Measurements from ENCODE around the gene ALS2. TPM values are rescaled to one million over a fixed set of nuclear protein-coding genes. Genes with fewer than 3 reads are reported as not detected.

The ALS2 gene
- 9.9 to 14.2 TPM (median 10.8 TPM) in 5 replicates for total RNA-seq (2022; extraction: Qiagen RNA extraction)

GRCh38 chr2:201780674-201781493 is at the start of gene ALS2:
ALS2 (minus strand) TSS chr2:201780933; CDS start chr2:201768885, 12,048 bp downstream.

GRCh38 chr2:201806442-201807170 is 25.9 kb upstream of the ALS2 start, which contains the start of gene CDK15:
CDK15 (plus strand) TSS chr2:201806537; CDS start chr2:201806665, 128 bp downstream.

GRCh38 chr2:201698588-201699226 is 82.0 kb downstream of the ALS2 start, which contains the start of gene MPP4:
MPP4 (minus strand) TSS chr2:201698644; CDS start chr2:201693954, 4,690 bp downstream.

Other genes starting within 250 kb of the ALS2 start
- 16.1 to 21.4 TPM (median 18.2 TPM) in 5 replicates for gene TMEM237, start 137.4 kb downstream of the ALS2 start, total RNA-seq (2022; extraction: Qiagen RNA extraction)
- 0.05 to 0.24 TPM (median 0.07 TPM) in 4 of 5 replicates, not detected in the other for gene MPP4, start 82.3 kb downstream of the ALS2 start, total RNA-seq (2022; extraction: Qiagen RNA extraction)
- not detected in 5 replicates for gene CDK15, start 25.6 kb upstream of the ALS2 start, total RNA-seq (2022; extraction: Qiagen RNA extraction)